Stimulated activated CD4-positive, alpha-beta T cell treated with anti-CD3 and anti-CD28 coated beads, TNF-alpha, amount 100 ng/mL, for 48 hours (primary cell): ENCODE measurements around the gene CFAP46.

ENCODE experiments used
- DNase-seq, 3 donors: peaks; one replicate each; pipeline ENCODE4 v3.0.0-alpha.2; 2020; ENCODE audit warnings: low read depth in 3 of 3

The CFAP46 gene

GRCh38 chr10:132788831-132789219, 153.5 kb downstream of the CFAP46 start:
- DNase-seq = no peak

GRCh38 chr10:132788180-132788830, 154.1 kb downstream of the CFAP46 start:
- no peak for DNase-seq

GRCh38 chr10:132787495-132788179, 154.7 kb downstream of the CFAP46 start:
- DNase-seq = no peak

GRCh38 chr10:132786884-132787494, 155.4 kb downstream of the CFAP46 start:
- DNase-seq = no peak

DNA sequence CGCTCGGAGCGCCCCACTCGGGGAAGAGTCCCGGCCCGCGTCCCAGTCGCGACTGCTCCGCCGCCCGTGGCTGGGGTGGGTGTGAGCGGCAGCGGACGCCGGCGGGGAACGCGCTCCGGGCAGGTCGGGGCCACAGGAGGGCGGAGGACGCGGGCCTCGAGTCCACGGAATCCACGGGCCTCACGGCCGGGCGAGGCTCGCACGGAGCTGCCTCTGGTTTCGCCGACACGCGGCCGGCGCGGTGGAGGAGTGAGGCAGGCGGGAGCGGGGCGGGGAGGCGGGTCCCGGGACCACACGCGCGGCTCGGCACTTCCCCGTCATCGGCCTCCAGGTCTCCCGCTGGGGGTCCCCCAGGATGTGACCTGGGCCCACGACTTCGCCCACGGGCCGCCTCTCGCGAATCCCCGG, 155.9 kb downstream of the CFAP46 start:
- DNase-seq = no peak

GRCh38 chr10:132785723-132786475, 156.5 kb downstream of the CFAP46 start, which contains the start of gene NKX6-2:
Gene NKX6-2, minus strand, starts transcription at chr10:132786147. Its CDS starts 199 bp downstream, at chr10:132785948.
- no peak for DNase-seq

- DNase-seq = no peak
These were observed 157.3 kb downstream of the CFAP46 start for GRCh38 chr10:132784866-132785722.

GRCh38 chr10:132783940-132784865, 158.2 kb downstream of the CFAP46 start:
- no peak for DNase-seq

- no peak for DNase-seq
These were observed 159.0 kb downstream of the CFAP46 start for GRCh38 chr10:132783165-132783939.

DNA sequence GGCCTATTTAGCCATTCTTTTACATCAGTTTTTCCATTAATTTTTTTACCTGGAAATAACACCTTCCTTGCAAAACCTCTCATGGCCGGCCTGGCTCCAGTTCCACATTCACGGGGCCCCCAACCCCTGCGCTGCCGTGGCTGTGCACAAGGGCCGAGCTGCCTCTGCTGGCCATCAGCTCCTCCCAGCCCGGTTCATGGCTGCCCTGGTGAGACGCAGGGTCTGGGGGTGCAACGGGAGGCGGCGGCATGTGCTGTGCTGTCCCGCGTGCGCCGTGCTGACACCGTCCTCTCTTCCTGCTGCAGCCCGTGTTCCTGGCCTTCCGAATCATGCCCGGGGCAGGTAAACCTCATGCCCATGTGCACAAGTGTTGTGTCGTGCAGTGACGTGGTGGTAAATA, 160.8 kb downstream of the CFAP46 start:
- DNase-seq = no peak

GRCh38 chr10:132780356-132780755, 162.0 kb downstream of the CFAP46 start:
- no peak for DNase-seq

GRCh38 chr10:132779549-132780294, 162.6 kb downstream of the CFAP46 start:
- no peak for DNase-seq

- DNase-seq = no peak
These were observed 164.9 kb downstream of the CFAP46 start for GRCh38 chr10:132777441-132777840.

- DNase-seq = no peak
These were observed 165.5 kb downstream of the CFAP46 start for GRCh38 chr10:132776821-132777220.

DNA sequence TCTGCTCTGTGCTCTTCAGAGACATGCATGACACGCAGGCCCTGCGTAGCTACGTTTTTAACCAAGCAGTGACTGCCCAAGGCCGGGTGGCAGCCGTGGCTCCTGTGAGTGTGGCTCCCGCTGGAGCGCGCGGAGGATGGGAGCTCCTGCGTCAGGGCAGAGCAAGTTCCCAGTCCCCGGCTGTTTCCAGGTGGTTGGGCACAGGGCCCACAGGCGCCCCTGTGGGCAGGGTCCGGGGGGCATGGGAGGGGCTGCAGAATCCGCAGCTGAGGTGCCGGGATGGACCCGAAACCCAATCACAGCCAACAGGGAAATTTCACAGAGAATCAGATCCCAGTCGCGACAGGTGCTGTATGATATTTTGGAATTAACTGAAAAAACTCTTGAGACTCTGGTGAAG, 166.2 kb downstream of the CFAP46 start:
- DNase-seq = no peak

- no peak for DNase-seq
These were observed 167.2 kb downstream of the CFAP46 start for GRCh38 chr10:132774902-132775863.

GRCh38 chr10:132774181-132774901, 168.0 kb downstream of the CFAP46 start:
- DNase-seq = no peak
